ENCODE data around the gene TDP1. TPM values are rescaled to one million over a fixed set of nuclear protein-coding genes. Genes with fewer than 3 reads are reported as not detected.
"Not testable (repeated sequence)": the region's sequence is repeated elsewhere in the genome, so short reads cannot be mapped to it uniquely, and the experiment has no call there.

The TDP1 gene
- total RNA-seq, 1 donor from 2014 or later: 30.3 TPM

GRCh38 chr14:90087433-90087832 lies 131.7 kb downstream of the TDP1 start:
- Mint-ChIP-seq H3K4me3 (ENCODE audit: unreplicated experiment) (no peak overlapping the region), H3K9me3 (ENCODE audit: unreplicated experiment) (peaks cover 1% of the 10 kb centered on the region), H3K36me3 (ENCODE audit: unreplicated experiment) (peaks cover 7% of the 10 kb centered on the region), H3K27ac (ENCODE audit: unreplicated experiment) (no peak overlapping the region), H3K27me3 (ENCODE audit: unreplicated experiment) (peaks cover 2% of the 10 kb centered on the region), H3K4me1 (ENCODE audit: low read depth, unreplicated experiment) (peaks cover 2% of the 10 kb centered on the region)
- DNase-seq: no peak
- no peak for TF ChIP-seq CTCF (IDR thresholded peaks at IDR 0.05; ENCODE audit: partially characterized antibody, unreplicated experiment)

- DNase-seq: no peak
- H3K36me3 Mint-ChIP-seq (ENCODE audit: unreplicated experiment): peaks cover 7% of the 10 kb centered on the region
- H3K4me1 Mint-ChIP-seq (ENCODE audit: low read depth, unreplicated experiment): peaks cover 2% of the 10 kb centered on the region
- H3K27ac Mint-ChIP-seq (ENCODE audit: unreplicated experiment): no peak overlapping the region
- peaks cover 1% of the 10 kb centered on the region for H3K9me3 Mint-ChIP-seq (ENCODE audit: unreplicated experiment)
- no peak for TF ChIP-seq CTCF (IDR thresholded peaks at IDR 0.05; ENCODE audit: partially characterized antibody, unreplicated experiment)
- H3K27me3 Mint-ChIP-seq (ENCODE audit: unreplicated experiment): peaks cover 2% of the 10 kb centered on the region
- no peak overlapping the region for H3K4me3 Mint-ChIP-seq (ENCODE audit: unreplicated experiment)
Observed at GRCh38 chr14:90088176-90088575, 132.4 kb downstream of the TDP1 start.

- H3K4me3 Mint-ChIP-seq (ENCODE audit: unreplicated experiment); H3K9me3 Mint-ChIP-seq (ENCODE audit: unreplicated experiment); H3K27me3 Mint-ChIP-seq (ENCODE audit: unreplicated experiment); H3K27ac Mint-ChIP-seq (ENCODE audit: unreplicated experiment); H3K4me1 Mint-ChIP-seq (ENCODE audit: low read depth, unreplicated experiment); DNase-seq; H3K36me3 Mint-ChIP-seq (ENCODE audit: unreplicated experiment): not testable (repeated sequence)
Observed at GRCh38 chr14:90089486-90089885, 133.8 kb downstream of the TDP1 start.

- Mint-ChIP-seq H3K27ac (ENCODE audit: unreplicated experiment) (no peak overlapping the region), H3K27me3 (ENCODE audit: unreplicated experiment) (peaks cover 2% of the 10 kb centered on the region), H3K4me3 (ENCODE audit: unreplicated experiment) (no peak overlapping the region), H3K36me3 (ENCODE audit: unreplicated experiment) (peaks cover 7% of the 10 kb centered on the region), H3K4me1 (ENCODE audit: low read depth, unreplicated experiment) (peaks cover 2% of the 10 kb centered on the region), H3K9me3 (ENCODE audit: unreplicated experiment) (no peaks in the 10 kb centered on the region)
- no peak for DNase-seq
- no peak for TF ChIP-seq CTCF (IDR thresholded peaks at IDR 0.05; ENCODE audit: partially characterized antibody, unreplicated experiment)
Observed at GRCh38 chr14:90091393-90091792, 135.7 kb downstream of the TDP1 start.

- peaks cover 1% of the 10 kb centered on the region for H3K4me1 Mint-ChIP-seq (ENCODE audit: low read depth, unreplicated experiment)
- TF ChIP-seq CTCF (IDR thresholded peaks at IDR 0.05; ENCODE audit: partially characterized antibody, unreplicated experiment): no peak
- no peak overlapping the region for H3K27ac Mint-ChIP-seq (ENCODE audit: unreplicated experiment)
- H3K4me3 Mint-ChIP-seq (ENCODE audit: unreplicated experiment): no peak overlapping the region
- peaks cover 2% of the 10 kb centered on the region for H3K27me3 Mint-ChIP-seq (ENCODE audit: unreplicated experiment)
- DNase-seq: no peak
- no peaks in the 10 kb centered on the region for H3K9me3 Mint-ChIP-seq (ENCODE audit: unreplicated experiment)
- H3K36me3 Mint-ChIP-seq (ENCODE audit: unreplicated experiment): peaks cover 3% of the 10 kb centered on the region
Observed at GRCh38 chr14:90093942-90094595, 138.3 kb downstream of the TDP1 start.

Other genes with a start within 250 kb of the TDP1 start
- 3.1 TPM for gene EFCAB11, start 1.2 kb upstream of the TDP1 start, total RNA-seq (ENCODE audit: unreplicated experiment)
- not detected for gene KCNK13, start 106.1 kb downstream of the TDP1 start, total RNA-seq (ENCODE audit: unreplicated experiment)